DOHH2 (cell line): Measurements from ENCODE around the gene UBXN11.

ENCODE experiments used
- H3F3A ChIP-seq: fragments of 200-600 bp; sonication (generic), shearing (Covaris generic); 2 replicates; pipeline ENCODE4 v1.6.0; 2016; ENCODE audit warnings: antibody characterized with exemption, mild to moderate bottlenecking; ENCODE audit not compliant: control insufficient read depth, insufficient read depth
- H3K27ac ChIP-seq: fragments of 200-600 bp; sonication (generic); 2 replicates; pipeline ENCODE4 v1.5.1; 2014; ENCODE audit warnings: low read depth, mild to moderate bottlenecking, low read length, moderate library complexity
- H3K27me3 ChIP-seq: fragments of 200-600 bp; sonication (generic); 2 replicates; pipeline ENCODE4 v1.6.1; 2014; ENCODE audit warnings: mild to moderate bottlenecking, low read length, mixed read lengths; ENCODE audit not compliant: control insufficient read depth
- H3K36me3 ChIP-seq: fragments of 200-600 bp; sonication (generic); 2 replicates; pipeline ENCODE4 v1.6.1; 2014; ENCODE audit warnings: mild to moderate bottlenecking, low read length, moderate library complexity, mixed read lengths; ENCODE audit not compliant: control insufficient read depth
- H3K4me1 ChIP-seq: fragments of 200-600 bp; sonication (generic); 2 replicates; pipeline ENCODE4 v1.6.1; 2014; ENCODE audit warnings: mild to moderate bottlenecking, low read length, mixed read lengths; ENCODE audit not compliant: control insufficient read depth
- H3K4me2 ChIP-seq: fragments of 200-600 bp; sonication (generic); 2 replicates; pipeline ENCODE4 v1.6.0; 2014; ENCODE audit warnings: mild to moderate bottlenecking, low read length, moderate library complexity
- H3K4me3 ChIP-seq: fragments of 200-600 bp; sonication (generic); 2 replicates; pipeline ENCODE4 v1.5.1; 2014; ENCODE audit warnings: mild to moderate bottlenecking, low read length, mixed read lengths
- H3K79me2 ChIP-seq: fragments of 200-600 bp; sonication (generic); 2 replicates; pipeline ENCODE4 v1.6.1; 2014; ENCODE audit warnings: mild to moderate bottlenecking, low read length, mixed read lengths; ENCODE audit not compliant: control insufficient read depth
- H3K9me2 ChIP-seq: fragments of 200-600 bp; sonication (generic); replicated peaks from 2 replicates; pipeline ENCODE4 v1.6.1; 2014; ENCODE audit warnings: mild to moderate bottlenecking, low read length, mixed read lengths; ENCODE audit not compliant: control insufficient read depth
- H3K9me3 ChIP-seq: fragments of 200-600 bp; sonication (generic); 2 replicates; pipeline ENCODE4 v1.6.1; 2014; ENCODE audit warnings: antibody characterized with exemption, low read length, mixed read lengths; ENCODE audit not compliant: control insufficient read depth, insufficient read depth
- H4K20me1 ChIP-seq: fragments of 200-600 bp; sonication (generic); 2 replicates; pipeline ENCODE4 v1.6.0; 2014; ENCODE audit warnings: low read depth, mild to moderate bottlenecking, antibody characterized with exemption, low read length, moderate library complexity; ENCODE audit not compliant: control insufficient read depth, insufficient read depth
- EZH2phosphoT487 ChIP-seq: fragments of 200-600 bp; sonication (generic); IDR thresholded peaks from 2 replicates; pipeline ENCODE4 v1.6.1; 2017; ENCODE audit warnings: borderline replicate concordance, mild to moderate bottlenecking, antibody characterized with exemption, low read length, moderate library complexity, mixed read lengths
- TF ChIP-seq, protein P1 (sequence below): fragments of 200-600 bp; sonication (generic); IDR thresholded peaks from one replicate; pipeline ENCODE4 v1.5.1; 2014; ENCODE audit warnings: antibody characterized with exemption, mild to moderate bottlenecking, low read depth, low read length; ENCODE audit not compliant: poor library complexity, severe bottlenecking

The UBXN11 gene

GRCh38 chr1:26239936-26240335, 66.5 kb downstream of the UBXN11 start:
- TF ChIP-seq, protein P1, sequence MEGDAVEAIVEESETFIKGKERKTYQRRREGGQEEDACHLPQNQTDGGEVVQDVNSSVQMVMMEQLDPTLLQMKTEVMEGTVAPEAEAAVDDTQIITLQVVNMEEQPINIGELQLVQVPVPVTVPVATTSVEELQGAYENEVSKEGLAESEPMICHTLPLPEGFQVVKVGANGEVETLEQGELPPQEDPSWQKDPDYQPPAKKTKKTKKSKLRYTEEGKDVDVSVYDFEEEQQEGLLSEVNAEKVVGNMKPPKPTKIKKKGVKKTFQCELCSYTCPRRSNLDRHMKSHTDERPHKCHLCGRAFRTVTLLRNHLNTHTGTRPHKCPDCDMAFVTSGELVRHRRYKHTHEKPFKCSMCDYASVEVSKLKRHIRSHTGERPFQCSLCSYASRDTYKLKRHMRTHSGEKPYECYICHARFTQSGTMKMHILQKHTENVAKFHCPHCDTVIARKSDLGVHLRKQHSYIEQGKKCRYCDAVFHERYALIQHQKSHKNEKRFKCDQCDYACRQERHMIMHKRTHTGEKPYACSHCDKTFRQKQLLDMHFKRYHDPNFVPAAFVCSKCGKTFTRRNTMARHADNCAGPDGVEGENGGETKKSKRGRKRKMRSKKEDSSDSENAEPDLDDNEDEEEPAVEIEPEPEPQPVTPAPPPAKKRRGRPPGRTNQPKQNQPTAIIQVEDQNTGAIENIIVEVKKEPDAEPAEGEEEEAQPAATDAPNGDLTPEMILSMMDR, result no peak
- no peak for TF ChIP-seq EZH2phosphoT487
- Histone ChIP-seq H3K27ac (no peak overlapping the region), H3F3A (0 out of 2 replicates have a peak, but pooled peaks cover 2% of the 10 kb centered on the region), H3K4me2 (no peak overlapping the region), H3K36me3 (peaks cover 71% of the 10 kb centered on the region), H3K4me3 (no peak overlapping the region), H3K27me3 (no peaks in the 10 kb centered on the region), H3K79me2 (peaks cover 94% of the 10 kb centered on the region), H3K9me3 (no peaks in the 10 kb centered on the region), H3K4me1 (peaks cover 27% of the 10 kb centered on the region), H4K20me1 (peaks cover 18% of the 10 kb centered on the region), H3K9me2 (no peaks in the 10 kb centered on the region)

DNA sequence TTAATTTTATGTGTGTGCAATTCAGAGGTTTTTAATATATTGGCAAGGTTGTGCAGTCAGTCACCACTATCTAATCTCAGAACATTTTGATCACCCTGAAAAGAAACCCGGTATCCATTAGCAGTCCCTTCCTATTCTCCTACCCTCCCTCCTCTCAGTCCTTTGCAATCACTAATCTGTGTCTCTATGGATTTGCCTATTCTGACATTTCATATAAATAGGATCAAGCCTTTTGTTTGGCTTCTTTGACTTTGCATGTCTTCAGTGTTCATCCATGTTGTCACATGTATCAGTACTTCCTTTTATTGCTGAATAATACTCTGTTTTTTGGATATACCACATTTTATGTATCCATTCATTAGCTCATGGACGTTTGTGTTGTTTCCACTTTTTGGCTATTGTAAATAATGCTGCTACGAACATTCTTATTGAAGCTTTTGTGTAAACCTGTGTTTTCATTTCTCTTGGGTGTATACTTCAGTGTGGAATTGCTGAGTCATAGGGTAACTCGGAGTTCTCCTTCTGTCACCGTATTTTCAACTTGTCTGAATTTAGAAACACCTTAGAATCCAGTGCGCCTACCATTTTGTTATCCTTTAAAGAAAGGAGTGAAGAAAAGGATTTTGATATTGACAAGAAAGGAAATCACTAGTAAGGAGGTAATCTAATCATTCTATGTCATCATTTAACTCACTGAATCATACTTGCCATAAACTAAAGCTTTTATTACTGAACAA, 69.0 kb downstream of the UBXN11 start:
- Histone ChIP-seq H3K9me3 (no peaks in the 10 kb centered on the region), H3K27ac (no peak overlapping the region), H3K36me3 (peaks cover 52% of the 10 kb centered on the region), H3K4me1 (peaks cover 33% of the 10 kb centered on the region), H4K20me1 (peaks cover 15% of the 10 kb centered on the region), H3K4me2 (peak overlapping the region; percentile 74), H3K27me3 (no peaks in the 10 kb centered on the region), H3F3A (0 out of 2 replicates have a peak, but pooled peaks cover 2% of the 10 kb centered on the region), H3K4me3 (0 out of 2 replicates have a peak overlapping the region, but pooled peaks have one; percentile 86), H3K9me2 (no peaks in the 10 kb centered on the region), H3K79me2 (peaks cover 81% of the 10 kb centered on the region)
- TF ChIP-seq EZH2phosphoT487, result no peak
- TF ChIP-seq, protein P1, result no peak

- peak overlapping the region; percentile 74 for H3K4me2 ChIP-seq
- no peaks in the 10 kb centered on the region for H3K27me3 ChIP-seq
- H3K9me3 ChIP-seq, result no peaks in the 10 kb centered on the region
- H3K4me3 ChIP-seq, result peak overlapping the region; percentile 86
- peaks cover 15% of the 10 kb centered on the region for H4K20me1 ChIP-seq
- no peak for TF ChIP-seq EZH2phosphoT487
- TF ChIP-seq, protein P1, result peak; percentile 43
- H3K27ac ChIP-seq, result peak overlapping the region; percentile 41
- H3K4me1 ChIP-seq, result peaks cover 33% of the 10 kb centered on the region
- H3K79me2 ChIP-seq, result peaks cover 58% of the 10 kb centered on the region
- H3F3A ChIP-seq, result 0 out of 2 replicates have a peak, but pooled peaks cover 2% of the 10 kb centered on the region
- no peaks in the 10 kb centered on the region for H3K9me2 ChIP-seq
- H3K36me3 ChIP-seq, result peaks cover 36% of the 10 kb centered on the region
Observed at GRCh38 chr1:26234644-26235370, 71.6 kb downstream of the UBXN11 start.
